CD4-positive, alpha-beta T cell treated with Interleukin-4 for 4 hours (primary cell): ENCODE measurements around the gene BCL2.
"Not testable (repeated sequence)": the region's sequence is repeated elsewhere in the genome, so short reads cannot be mapped to it uniquely, and the experiment has no call there.

Experiments
- DNase-seq: peaks from one replicate; pipeline ENCODE4 v3.0.0-alpha.2; 2020

BCL2 gene

DNA sequence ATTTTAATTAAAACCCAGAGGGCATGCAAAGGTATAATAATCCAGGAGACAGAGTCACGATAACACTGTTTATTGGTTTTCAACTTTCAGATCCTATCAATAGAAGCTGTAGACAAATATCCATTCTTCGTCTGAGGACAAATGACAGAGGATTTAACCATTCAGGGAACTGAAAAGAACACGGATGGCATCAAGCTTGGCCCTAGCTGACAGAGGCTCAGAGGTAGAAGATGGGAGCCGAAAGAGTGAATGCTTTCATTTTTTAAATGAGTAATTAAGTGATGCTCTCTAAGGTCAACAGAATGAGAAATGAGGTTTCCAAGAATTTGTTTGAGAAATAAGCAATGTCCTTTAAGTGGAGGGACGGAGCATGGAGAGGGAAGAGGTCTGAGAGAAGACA is 62.1 kb downstream of the BCL2 start:
- no peak for DNase-seq

DNA sequence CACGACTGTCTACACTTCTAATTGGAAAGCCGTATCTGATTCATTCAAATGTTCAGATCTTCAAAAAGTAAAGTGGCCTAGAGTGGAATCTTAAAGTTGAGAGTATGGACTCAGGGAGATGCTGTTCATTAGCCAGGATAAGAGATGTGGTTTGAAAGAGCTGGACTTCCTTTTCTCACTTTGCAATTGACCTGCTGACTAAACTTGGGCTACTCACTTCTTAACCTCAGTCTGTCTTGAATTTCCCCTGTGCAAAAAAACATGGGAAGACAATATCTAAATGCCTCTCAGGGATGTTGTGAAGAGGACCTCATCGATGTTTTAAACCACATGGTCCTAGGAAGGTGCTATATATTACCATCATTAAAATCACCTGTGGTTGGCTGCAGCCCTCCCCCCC is 64.1 kb downstream of the BCL2 start:
- no peak for DNase-seq

DNA sequence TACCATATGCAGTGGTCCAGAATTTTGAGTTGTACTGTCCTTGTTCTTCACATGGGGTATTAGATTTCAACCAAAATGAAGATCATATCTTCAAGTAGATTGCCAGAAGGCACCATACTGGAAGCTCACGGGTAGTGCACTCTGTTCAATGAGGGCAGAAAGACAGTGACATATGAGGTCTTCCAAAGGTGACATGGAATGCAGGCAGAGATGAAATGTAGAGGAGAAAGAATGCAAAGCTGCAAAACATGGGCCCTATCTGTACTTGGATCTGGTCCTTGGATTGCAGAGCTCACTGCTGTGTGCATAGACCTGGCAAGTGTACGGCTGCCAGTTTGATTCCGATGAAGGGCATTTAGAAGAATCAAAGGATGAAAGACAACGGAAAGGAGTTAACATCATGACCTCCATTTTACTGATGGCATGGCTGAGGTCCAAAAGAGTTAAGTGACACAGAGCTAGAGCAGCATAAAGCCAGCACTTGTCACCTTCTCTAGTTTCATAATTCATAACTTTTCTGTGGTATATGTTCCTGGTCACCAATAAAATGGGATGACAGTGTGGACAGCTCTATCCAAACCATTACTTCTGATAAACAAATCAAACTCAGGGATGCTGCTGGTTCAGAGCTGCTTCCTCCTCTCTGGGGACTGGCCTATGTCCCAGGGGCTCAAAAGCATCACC is 64.7 kb downstream of the BCL2 start:
- no peak for DNase-seq

DNA sequence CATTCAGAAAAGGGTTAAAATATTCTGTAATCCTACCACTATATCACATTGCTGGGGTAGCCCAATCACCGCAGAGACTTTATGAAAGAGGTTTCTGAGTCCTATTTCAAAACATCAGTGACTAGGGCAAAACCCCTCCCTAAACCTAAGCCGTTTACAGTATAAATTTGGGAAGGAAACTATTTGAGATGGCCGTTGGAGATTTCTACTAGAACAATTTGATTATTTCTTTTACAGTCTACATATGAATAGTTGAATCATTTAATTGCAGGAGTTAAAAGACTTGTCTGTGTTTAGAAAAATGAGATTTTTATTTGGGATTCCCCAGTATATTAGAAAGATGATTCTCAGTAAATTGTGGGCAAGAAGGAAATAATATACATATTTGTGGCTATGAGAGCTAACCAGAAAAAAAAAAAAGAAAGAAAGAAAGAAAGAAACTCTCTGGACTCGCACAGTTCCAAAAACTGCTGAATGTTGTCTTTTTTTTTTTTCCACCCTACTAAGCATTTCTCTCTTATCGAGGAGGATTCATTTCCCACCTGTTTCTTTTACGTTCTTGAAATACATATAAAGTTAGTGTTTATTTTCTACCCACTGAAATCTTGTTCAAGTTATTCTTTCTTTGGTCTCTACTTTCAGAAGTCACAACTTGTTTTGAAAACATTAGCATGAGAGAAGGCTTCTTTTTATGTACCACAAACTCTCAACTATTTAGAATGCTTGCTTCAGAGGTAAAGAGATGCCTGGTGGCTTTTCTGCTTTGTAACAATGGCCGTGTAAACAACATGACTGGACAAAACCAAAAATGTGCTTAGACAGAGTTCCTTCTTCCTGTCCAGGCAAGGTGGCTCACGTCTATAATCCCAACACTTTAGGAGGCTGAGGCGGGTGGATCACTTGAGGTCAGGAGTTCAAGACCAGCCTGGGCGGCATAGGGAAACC is 65.9 kb downstream of the BCL2 start:
- DNase-seq = no peak

DNA sequence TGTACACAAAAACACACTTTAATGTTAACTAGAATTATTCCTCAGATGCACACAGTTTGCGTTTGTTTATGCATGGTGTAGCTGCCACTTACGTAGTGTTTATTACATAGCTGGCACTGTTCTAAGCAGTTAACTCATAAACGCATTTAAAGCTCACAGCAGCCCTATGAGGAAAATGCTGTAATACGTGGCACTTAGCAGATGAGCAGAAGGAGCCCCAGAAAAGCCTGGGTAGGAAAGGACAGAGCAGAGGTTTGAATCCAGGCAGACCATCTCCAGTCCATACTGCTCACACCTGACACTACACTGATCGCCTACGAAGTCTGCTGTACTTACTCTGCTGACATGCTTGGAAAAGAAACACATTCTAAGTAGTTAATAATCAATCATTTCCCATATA is 66.6 kb downstream of the BCL2 start:
- no peak for DNase-seq

DNA sequence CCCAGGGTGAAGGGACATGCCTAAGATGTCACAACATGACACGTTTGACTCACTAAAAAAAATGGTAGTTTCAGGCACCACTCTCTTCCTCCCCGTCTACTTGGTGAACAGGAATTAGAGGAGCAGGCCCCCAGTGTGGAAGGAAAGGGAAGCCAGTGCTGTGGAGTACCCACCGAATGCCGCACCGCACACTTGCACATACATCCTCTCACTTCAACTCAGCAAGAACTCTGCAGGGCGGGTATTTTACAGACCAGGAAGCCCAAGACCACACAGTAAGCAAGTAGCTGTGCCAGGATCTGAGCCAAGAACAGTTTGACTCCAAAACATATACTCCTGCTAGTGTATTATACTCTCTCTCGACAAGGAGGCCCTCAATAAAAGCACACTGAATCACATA is 69.8 kb downstream of the BCL2 start:
- DNase-seq = no peak

DNA sequence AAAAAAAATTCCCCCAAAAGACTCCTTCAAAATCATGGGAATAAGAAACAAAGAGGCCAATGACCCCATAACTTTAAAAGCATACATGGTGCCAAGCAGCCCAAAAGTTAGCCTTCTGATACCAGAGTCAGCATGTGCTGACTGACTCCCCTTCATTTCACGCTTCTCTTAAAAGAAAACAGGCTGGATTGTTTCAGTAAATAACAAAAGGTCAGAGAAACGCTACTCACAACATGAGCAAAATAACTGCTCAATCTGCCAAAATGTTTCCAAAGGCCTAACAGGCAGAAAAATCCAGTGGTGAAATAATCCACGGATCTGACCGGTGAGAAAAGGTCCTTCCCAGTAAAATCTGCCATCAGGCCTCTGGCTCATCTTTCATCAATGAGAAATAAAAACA is 71.6 kb downstream of the BCL2 start:
- no peak for DNase-seq

DNA sequence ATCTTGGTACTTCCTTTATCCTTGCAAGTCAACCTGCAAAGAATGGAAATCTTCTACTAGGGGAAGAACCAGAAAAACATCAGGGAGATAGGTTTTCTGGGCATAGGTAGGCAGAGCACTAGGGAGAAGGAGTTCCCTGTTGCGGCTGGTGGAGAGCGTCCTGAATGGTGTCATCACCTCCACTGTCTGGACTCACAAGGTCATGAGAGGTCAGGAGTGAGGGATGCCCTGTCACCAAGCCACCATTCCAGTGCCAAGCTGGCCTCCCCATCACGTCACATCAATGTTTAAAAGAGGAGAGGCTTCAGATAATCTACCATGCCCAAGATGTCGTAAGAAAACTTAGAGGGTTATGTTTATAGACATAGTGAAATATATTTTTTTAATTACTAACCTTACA is 72.1 kb downstream of the BCL2 start:
- no peak for DNase-seq

DNA sequence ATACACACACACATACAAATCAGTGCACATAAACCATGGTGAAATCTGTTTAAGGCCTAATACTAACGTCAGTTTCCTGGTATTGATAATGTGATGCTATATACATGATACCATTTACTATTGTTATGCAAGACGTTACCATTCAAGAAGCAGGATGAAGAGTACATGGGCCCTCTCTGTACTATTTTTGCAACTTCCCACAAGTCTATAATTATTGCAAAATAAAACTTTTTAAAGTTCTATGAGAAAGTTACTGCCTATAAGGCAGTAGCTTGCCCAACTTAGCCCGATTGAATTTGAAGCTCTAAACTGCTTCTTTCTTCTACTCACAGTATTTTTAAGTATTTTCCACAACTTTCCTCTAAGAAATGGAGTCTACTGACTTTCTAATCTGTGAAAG is 74.0 kb downstream of the BCL2 start:
- no peak for DNase-seq

DNA sequence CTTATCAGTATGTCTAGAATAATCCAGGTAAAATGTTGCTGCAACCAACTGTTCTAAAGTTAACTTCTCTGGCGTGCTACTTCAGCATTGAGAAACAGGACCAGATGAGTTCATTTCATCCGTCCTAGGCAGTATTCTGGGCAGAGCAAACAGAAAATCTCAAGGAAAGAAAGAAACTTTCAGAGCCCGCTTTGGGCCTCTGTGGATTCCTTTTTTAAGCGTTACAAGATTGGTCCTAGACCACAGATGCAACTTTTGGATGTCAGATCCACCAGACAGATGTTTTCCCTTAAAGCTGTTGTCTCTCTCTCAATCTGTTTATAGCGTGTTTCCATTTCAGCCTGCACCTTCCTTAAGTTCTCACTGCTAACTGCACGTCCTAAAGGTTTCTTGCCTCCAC is 75.0 kb downstream of the BCL2 start:
- DNase-seq = no peak

DNA sequence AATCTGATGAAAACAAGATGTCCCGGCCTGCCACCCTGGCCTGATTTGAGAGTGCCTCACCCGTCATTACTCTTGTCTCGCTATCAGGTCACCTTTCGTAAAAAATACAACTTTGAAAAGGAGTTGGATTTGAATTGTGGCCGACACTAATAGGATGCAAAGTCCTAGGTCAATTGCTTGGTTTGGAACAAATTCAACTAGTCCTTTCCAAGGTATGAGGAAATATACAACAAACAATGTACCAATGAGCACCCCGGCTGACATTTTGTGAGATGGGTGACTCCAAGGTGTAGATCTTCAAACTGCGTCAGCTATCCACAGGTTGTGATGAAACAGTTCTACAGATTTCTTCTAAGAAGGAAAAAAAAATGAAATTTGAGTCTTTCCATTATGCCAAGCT is 77.8 kb downstream of the BCL2 start:
- no peak for DNase-seq

DNA sequence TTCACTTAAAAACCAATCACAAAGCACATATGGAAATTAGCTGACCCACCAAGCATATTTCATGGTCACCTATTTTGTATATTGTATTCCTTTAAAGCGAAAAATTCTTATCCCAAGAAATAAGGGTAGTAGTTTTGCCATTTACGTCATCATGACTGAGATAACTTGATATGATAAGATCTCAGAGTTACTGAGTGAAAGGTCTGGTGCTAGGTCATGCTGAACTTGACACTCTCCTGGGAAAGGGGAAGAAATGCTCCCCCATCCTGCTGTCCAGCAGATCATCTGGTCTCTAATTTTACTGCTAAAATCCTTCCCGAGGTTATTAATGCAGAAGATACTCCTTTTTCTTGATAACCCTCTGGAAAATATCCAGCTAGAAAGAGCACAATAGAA is 78.3 kb downstream of the BCL2 start:
- DNase-seq = no peak

DNA sequence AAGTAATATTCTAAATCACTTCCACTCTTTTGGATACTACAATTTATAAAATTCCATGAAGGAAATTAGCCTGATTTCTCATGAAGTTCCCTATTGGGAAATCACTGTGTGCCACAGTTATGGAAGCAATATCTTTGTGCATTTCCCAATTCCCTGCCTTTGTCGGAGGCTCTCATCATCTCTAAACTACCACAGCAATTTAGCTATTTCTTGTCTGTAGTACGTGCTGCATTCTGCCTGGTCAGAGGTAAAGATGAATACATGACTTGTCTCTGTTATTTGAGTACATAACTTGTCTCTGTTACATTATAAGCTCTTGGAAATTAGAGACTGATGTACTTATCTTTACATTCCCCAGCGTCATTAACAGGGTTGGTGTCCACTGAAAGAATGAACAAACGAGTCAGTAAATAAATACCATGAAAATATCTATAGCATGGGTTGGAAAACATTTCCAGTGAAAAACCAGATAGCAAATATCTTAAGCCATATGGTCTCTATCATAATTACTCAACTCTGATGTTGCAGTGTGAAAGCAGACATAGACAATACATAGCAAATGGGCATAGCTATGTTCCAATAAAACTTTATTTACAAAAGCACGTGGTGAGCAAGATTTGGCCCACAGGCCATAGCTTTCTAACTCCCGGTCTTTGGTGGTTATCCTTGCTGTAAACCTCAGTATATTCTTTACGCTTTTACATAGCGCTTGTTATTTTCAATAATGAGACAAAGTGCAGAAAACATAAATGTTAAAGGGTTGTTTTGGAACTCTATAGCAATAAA is 78.8 kb downstream of the BCL2 start:
- DNase-seq = no peak

DNA sequence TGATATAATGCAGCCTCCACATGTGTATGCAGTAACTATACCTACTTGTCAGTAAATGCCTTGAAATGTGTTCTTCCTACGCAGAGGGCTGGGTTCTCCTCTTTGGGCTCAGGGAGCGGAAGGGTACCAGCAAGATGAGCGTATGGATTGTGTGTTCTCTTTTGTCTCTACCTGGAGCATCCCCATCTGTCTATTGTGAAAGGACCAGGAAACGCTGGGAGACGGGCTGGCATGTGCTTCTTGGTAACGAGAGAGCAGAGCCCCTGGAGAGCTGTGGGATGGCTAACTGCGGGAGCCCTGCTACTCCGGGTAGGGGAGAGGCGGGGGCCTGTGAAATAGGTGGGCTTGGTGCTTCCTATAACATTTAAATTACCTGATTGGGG is 80.9 kb downstream of the BCL2 start:
- no peak for DNase-seq

DNA sequence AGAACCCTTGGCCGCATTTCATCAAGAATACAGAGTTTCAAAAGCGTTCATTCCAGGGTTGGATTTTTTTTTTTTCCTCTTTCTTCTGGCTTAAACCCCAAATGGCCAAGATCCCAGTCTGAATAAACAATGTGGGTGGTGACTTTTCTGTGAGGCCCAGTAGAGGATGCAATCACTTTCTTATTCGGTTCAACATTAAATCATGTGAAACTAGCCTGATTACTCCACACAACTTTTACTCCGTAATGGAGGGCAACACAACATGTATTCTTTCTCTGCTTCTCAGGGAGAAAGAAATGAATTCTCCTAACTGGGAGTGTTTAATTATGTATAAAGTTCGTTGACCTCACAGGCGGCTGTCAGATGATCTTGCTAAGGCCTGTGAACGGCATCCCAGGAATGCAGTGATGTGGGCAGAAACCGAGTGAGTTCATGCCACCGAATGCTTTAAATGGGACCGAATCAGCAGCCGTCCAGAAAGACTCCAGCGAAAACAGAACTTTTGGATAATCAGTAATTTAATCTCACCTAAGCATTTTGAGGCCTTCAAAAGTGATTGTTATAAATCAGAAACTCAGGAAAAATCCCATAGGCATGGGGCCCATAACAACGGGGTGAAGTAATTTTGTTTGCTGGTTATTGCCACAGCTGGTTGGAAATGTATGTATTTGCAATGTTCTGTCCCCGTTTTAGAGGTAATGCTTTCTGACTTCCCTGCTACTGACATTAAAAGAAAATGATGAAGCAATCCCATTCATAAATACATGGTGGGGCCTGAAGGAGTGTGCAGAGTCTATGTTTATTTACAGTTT is 81.5 kb downstream of the BCL2 start:
- no peak for DNase-seq

DNA sequence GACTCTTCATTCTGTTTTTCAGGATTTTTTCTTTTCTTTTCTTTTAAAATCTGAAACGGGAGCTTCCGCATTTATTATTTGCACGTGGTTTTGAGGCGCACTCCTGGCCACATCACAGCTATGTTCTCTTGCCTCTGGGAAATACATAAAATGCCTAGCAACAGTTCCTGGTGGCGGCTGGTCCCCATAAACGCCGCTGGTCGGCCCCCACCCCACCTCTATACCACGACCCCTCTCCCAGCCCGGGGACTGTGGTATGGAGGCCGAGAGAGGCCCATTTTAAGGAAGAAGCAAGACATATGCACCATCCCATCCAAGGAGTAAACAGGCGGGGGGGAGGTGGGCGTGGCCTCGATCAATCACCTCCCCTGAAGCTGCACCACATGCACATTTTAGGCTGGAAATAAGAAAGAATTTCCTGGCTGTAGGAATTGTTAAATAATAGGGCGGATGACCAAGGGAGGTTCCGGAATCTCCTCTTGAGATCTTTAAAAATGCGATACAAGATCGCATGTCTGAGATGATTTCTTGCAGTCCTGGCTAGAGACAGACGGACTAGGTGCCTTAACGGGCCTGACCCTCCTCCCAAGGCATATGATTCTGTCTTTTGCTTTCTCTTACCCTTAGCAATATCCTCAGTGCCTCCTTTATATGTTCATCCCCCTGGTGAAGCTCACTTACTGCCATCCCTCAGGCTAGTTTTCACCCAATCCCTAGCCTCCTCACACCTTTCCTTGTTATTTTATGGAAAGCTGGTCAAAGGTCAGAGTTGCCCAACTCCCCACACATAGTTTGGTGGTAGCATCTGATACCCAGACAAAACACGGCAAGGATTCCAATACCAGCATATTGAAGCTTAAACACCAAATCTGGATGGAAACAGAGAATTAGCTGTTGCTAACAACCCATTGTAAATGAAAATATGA is 82.4 kb downstream of the BCL2 start:
- no peak for DNase-seq

DNA sequence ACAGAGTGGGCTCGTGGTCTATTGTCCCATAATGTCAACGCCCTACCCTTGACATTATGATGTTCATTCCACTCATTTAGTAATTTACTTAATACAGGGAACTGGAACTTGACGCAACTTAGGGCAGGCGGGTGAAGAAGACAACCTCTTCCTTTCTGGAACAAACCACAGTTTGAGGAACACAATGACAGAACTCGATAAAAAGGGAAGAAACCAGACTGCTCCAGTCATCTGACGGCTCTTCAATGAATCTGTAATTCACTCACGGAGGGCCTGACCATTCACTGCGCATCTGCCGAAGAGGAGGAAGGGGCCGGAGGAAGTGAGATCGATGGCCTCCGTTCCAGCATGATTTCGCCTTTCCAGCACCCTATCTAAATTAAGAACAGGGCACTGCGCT is 83.2 kb downstream of the BCL2 start:
- no peak for DNase-seq

DNA sequence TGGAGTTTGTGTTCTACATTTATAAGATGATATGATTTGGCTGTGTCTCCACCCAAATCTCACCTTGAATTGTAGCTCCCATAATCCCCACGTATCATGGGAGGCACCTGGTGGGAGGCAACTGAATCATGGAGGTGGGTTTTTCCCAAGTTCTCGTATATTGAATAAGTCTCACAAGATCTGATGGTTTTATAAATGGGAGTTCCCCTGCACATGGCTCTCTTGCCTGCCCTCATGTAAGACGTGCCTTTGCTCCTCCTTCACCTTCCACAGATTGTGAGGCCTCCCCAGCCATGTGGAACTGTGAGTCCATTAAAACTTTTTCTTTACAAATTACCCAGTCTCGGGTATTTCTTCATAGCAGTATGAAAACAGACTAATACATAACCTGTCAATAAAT is 83.6 kb downstream of the BCL2 start:
- not testable (repeated sequence) for DNase-seq

DNA sequence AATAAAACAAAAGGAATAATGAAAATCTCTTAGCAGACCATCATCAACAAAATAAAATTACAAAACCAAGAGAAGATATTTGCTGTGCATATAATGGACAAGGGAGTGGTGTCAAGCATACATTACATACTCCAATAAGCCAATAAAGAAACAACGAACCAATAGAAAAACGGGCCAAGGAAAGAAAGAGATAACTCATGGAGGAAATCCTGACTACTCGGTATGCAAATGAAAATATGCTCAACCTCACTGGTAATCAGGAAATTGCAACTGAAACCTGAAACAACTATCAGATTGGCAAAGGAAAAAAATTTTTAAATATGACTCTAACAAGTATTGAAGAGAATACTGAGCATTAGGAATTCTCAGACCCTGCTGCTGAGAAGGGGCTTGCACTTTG is 84.7 kb downstream of the BCL2 start:
- no peak for DNase-seq

DNA sequence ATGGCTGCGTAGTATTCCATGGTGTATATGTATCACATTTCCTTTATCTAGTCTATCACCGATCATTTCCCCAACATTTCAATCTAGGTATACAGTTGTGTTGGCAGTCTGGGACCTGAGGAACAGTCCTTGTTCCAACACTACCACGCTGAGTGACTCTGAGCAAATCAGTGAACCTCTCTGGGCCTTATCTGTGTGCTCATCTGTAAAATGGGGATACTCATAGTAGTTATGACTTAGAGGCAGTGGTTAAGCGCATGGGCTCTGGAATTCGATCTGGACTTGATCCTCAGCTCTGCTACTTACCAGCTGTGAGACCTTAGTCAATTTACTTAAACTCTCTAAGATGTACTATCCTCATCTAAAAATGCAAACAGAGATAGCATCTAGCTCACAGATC is 85.1 kb downstream of the BCL2 start:
- no peak for DNase-seq

DNA sequence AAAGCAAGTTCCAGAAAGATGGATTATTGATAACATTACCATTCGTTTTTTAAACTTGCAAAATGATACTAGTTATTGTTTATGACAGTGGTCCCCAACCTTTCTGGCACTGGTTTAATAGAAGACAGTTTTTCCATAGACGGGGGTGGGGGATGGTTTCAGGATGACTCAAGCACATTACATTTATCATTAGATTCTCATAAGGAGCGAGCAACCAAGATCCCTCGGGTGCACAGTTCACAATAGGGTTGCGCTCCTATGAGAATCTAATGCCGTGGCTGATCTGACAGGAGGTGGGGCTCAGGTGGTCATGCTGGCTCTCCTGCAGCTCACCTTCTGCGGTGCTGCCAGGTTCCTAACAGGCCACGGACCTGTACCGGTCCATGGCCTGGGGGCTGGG is 86.2 kb downstream of the BCL2 start:
- DNase-seq = no peak

DNA sequence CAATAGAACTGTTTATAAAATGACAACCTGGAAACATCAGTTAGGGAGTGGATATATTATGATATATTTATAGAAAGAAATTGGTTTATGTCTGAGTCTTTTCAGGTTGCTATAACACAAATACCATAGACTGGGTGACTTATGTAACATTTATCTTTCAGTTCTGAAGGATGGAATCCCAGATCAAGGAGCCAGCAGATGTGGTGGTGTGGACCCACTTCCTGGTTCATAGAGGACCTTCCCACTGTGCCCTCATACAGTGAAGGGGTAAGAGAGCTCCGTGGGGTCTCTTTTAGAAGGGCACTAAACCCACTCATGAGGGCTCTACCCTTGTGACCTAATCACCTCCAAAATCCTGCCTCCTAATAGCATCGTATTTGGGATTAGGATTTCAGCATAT is 86.7 kb downstream of the BCL2 start:
- DNase-seq = no peak
